NCI-H146 treated with DMSO at 0.1 percent for 48 hours (cell line): ENCODE data around the gene ULBP1.
"Not testable (repeated sequence)": the region's sequence is repeated elsewhere in the genome, so short reads cannot be mapped to it uniquely, and the experiment has no call there.

Experiments used
- DNase-seq: peaks from one replicate; lab custom pipeline; 2025; ENCODE audit not compliant: unreplicated experiment; lab: John Stamatoyannopoulos, UW

Gene ULBP1

GRCh38 chr6:149933036-149933435, 30.7 kb upstream of the ULBP1 start:
- no peak for DNase-seq

GRCh38 chr6:149933461-149933860, 30.3 kb upstream of the ULBP1 start:
- DNase-seq = no peak

- peak; percentile 63 for DNase-seq
Measured at GRCh38 chr6:149934249-149935156, 29.2 kb upstream of the ULBP1 start.

- DNase-seq = no peak
Measured at GRCh38 chr6:149935246-149935645, 28.5 kb upstream of the ULBP1 start.

- no peak for DNase-seq
Measured at GRCh38 chr6:149935668-149936067, 28.1 kb upstream of the ULBP1 start.

- no peak for DNase-seq
Measured at GRCh38 chr6:149936743-149937142, 27.0 kb upstream of the ULBP1 start.

GRCh38 chr6:149938013-149938570, 25.7 kb upstream of the ULBP1 start:
- not testable (repeated sequence) for DNase-seq

GRCh38 chr6:149938571-149939355, 25.0 kb upstream of the ULBP1 start:
- DNase-seq = no peak

- no peak for DNase-seq
Measured at GRCh38 chr6:149939356-149939648, 24.4 kb upstream of the ULBP1 start.

GRCh38 chr6:149939909-149940671, 23.7 kb upstream of the ULBP1 start:
- no peak for DNase-seq

GRCh38 chr6:149940672-149940982, 23.1 kb upstream of the ULBP1 start:
- no peak for DNase-seq

GRCh38 chr6:149941583-149942460, 21.9 kb upstream of the ULBP1 start, which contains the start of gene ULBP2:
Gene ULBP2, plus strand, starts transcription at chr6:149942014. Its CDS starts 59 bp downstream, at chr6:149942073.
- peak; percentile 88 for DNase-seq

GRCh38 chr6:149942461-149942829, 21.3 kb upstream of the ULBP1 start:
- no peak for DNase-seq

GRCh38 chr6:149943321-149943720, 20.4 kb upstream of the ULBP1 start:
- not testable (repeated sequence) for DNase-seq

GRCh38 chr6:149945276-149945675, 18.5 kb upstream of the ULBP1 start:
- DNase-seq = not testable (repeated sequence)

GRCh38 chr6:149946631-149947030, 17.1 kb upstream of the ULBP1 start:
- DNase-seq = not testable (repeated sequence)

- DNase-seq = not testable (repeated sequence)
Measured at GRCh38 chr6:149947533-149947932, 16.2 kb upstream of the ULBP1 start.

- no peak for DNase-seq
Measured at GRCh38 chr6:149948011-149948410, 15.7 kb upstream of the ULBP1 start.

GRCh38 chr6:149948616-149949015, 15.1 kb upstream of the ULBP1 start:
- no peak for DNase-seq

GRCh38 chr6:149950423-149950822, 13.3 kb upstream of the ULBP1 start:
- DNase-seq = no peak
